ENCODE results near the gene RNF208.

Gene RNF208

GRCh38 chr9:137175345-137175961 lies 46.6 kb downstream of the RNF208 start:
- no peak for DNase-seq (ENCODE audit: low read depth)
- H3K4me3 ChIP-seq (ENCODE audit: low read depth, low read length) = no peak overlapping the region
- TF ChIP-seq CTCF (IDR thresholded peaks at IDR 0.05; ENCODE audit: low read depth, low read length, missing control alignments) = peak; percentile 28

- TF ChIP-seq CTCF (IDR thresholded peaks at IDR 0.05; ENCODE audit: low read depth, low read length, missing control alignments) = no peak
- no peak overlapping the region for H3K4me3 ChIP-seq (ENCODE audit: low read depth, low read length)
- DNase-seq (ENCODE audit: low read depth) = no peak
Observed at GRCh38 chr9:137174722-137175293, 47.2 kb downstream of the RNF208 start.

DNA sequence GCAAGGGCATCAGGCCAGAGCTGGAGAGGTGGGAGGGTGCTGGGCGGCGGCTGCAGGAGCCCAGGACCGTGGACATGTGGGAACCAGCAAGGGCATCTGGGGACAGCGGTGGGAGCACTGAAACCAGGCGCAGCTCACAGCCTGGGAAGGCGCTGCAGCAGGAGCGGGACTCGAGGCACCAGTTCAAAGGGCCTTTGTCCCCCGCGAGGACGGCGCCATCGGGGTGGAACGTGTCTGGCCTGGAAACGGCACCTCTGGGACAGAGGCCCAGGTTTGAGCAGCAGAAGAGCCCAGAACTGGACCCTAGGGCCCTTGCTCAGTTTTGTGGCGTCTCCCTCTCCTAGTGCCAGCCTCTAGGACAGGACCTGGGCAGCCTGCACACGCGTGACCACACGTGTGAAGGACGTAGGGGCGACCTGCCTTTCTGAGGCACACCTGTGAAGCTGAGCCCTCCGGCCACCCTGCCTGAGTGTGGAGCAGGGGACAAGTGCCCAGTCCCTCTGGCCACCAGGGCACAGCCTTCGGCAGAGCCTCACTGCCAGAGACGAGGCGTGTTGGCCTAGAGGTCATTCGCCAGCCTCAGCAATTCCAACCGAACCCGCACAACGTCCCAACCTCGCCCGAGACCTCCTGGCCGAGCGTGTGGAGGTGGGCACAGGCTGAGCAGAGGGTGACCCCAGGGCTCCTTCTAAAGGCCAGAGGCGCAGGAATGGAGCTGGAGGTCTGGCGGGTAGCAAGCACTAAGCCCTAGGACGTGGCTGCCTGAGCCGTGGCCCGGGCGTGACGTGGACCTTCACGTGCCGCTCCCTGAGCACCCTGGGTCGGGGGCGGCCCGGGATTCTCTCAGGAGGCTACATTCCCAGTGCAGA lies 48.0 kb downstream of the RNF208 start:
- DNase-seq (ENCODE audit: low read depth) = no peak
- no peak for TF ChIP-seq CTCF (IDR thresholded peaks at IDR 0.05; ENCODE audit: low read depth, low read length, missing control alignments)
- H3K4me3 ChIP-seq (ENCODE audit: low read depth, low read length) = no peak overlapping the region

GRCh38 chr9:137172901-137173795 lies 48.9 kb downstream of the RNF208 start:
- no peak for DNase-seq (ENCODE audit: low read depth)
- no peak overlapping the region for H3K4me3 ChIP-seq (ENCODE audit: low read depth, low read length)
- no peak for TF ChIP-seq CTCF (IDR thresholded peaks at IDR 0.05; ENCODE audit: low read depth, low read length, missing control alignments)

DNA sequence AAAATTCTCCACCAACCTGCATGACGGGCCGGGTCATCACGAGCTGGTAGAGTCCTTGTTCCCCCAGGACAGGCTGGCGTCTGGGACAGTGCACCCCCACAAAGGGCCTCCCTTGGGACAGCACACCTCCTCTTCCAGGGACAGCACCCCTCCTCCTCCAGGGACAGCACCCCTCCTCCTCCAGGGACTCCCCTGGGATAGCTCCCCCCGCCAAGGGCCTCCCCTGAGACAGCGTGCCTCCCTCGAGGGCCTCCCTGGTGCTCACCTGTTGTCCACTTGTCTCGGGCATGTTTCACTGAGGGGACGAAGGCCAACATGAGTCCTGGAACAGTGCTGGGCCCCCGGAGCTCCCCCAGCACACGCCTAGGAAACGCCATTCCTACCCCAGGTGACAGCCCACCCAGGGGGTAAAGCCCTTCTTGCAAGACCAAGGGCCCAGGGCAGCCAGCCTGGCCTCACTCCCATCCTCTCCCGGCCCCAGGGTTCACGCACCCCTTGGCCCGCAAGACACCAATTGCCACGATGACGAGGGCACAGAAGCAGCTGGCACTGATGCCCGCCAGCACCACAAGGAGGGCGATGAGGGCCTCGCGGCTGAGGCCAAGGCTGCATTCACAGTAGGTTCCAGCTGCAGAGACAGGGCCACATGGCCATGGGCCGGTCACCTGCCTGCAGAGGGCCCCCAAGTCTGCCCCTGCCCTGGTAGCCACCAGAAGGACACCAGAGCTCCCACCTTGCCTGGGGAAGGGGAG lies 50.7 kb downstream of the RNF208 start:
- no peak for DNase-seq (ENCODE audit: low read depth)
- TF ChIP-seq CTCF (IDR thresholded peaks at IDR 0.05; ENCODE audit: low read depth, low read length, missing control alignments) = no peak
- H3K4me3 ChIP-seq (ENCODE audit: low read depth, low read length) = no peak overlapping the region

All from GM12864 (cell line).